GM13977 (cell line): ENCODE data around the gene TNFSF11.

Source experiments
- DNase-seq: peaks from one replicate; pipeline ENCODE4 v3.0.0; 2012; ENCODE audit warnings: low spot score
- in situ Hi-C: fragments of 300-500 bp; cut with MboI; formaldehyde crosslinking; loops from one replicate; pipeline ENCODE4 v1.12.0; 2022; ENCODE audit warnings: low sequenced_read_pairs, low pct_unique_long_range_greater_than_20kb, mixed read lengths, inconsistent platforms; ENCODE audit not compliant: unreplicated experiment
- TF ChIP-seq, protein P1 (sequence below): IDR thresholded peaks from 2 replicates; pipeline ENCODE4 v1.5.1; 2012; ENCODE audit warnings: mild to moderate bottlenecking, control low read depth; ENCODE audit not compliant: insufficient read depth; ENCODE audit errors: extremely low read depth, missing control alignments

The TNFSF11 gene

DNA sequence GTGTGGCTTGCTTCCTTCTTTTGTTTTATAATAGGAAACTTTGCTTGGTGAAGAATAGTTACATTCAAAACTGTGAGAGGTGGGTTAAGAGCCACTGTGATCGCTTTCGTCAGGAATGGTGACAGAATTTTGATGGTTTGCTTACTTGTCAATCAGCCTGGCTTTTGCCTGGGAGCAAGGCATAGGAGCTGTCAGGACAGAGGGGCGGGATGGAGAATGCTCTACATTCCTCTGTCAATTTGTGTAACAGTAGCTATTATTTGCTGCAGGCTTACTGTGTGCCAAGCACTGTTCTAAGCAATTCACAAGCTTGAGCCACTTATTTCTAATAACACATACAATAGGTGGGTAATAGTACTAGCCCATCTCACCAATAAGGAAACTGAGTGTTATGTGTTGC is 28.1 kb upstream of the TNFSF11 start:
- DNase-seq, result no peak
- in situ Hi-C loops, result no loop called here
- TF ChIP-seq, protein P1, sequence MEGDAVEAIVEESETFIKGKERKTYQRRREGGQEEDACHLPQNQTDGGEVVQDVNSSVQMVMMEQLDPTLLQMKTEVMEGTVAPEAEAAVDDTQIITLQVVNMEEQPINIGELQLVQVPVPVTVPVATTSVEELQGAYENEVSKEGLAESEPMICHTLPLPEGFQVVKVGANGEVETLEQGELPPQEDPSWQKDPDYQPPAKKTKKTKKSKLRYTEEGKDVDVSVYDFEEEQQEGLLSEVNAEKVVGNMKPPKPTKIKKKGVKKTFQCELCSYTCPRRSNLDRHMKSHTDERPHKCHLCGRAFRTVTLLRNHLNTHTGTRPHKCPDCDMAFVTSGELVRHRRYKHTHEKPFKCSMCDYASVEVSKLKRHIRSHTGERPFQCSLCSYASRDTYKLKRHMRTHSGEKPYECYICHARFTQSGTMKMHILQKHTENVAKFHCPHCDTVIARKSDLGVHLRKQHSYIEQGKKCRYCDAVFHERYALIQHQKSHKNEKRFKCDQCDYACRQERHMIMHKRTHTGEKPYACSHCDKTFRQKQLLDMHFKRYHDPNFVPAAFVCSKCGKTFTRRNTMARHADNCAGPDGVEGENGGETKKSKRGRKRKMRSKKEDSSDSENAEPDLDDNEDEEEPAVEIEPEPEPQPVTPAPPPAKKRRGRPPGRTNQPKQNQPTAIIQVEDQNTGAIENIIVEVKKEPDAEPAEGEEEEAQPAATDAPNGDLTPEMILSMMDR, result no peak

DNA sequence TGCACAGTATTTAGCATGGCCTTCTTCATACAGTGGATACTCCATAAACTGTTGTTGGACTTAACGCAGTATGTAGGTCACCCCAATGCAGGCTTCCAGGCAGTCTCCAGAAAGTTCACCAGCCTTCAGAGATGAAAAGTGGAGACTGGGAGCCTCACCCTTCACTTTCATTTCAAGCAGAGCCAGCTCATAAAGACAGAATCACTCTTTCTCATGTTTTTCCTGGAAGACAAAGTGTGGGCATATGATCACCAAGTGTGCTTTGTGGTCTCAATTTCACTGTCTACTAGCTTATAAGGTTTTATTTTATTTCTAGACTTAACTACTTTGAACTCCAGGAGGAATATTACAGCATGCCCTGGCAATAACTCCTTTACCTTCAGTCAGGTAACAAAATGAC is 26.3 kb upstream of the TNFSF11 start:
- no peak for DNase-seq
- TF ChIP-seq, protein P1, result no peak
- in situ Hi-C loops, result no loop called here

DNA sequence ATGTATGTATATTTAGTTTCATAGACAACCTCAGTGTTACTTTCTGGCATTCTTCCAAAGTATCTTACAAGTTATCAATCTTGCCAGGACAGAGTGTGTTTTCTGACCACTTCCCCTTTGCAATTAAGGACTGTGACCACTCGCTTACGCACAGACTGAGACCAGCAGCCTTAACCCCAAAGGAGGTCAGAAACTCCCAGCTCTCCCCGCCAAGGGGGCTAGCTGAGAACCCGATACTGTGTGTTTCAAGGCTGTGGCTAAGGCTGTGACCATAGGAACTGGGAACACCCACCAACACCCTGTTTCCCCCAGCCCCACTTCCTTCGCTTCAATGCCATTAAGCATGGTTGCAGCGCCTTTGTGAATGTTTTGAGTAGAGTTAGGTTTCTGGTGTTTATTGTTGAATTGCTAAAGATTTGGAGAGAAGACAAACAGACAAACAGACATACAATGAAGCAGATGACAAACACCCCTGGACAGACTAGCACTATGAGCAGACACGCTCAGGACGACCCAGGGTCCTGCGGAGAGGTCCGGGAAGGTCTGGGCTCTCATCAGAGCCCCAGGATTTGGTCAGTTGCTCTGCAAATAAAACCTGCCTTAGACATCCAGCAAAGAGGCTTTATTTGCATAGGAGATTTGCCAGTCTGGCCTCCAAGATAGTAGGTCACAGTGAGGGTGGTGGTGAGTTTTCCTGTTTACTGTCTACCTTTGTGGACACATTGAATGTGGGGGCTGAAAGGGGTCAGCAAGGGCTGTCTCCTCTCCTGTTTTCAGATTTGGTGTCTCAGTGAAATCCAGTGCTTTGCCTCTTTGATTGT is 25.0 kb upstream of the TNFSF11 start:
- TF ChIP-seq, protein P1, result no peak
- in situ Hi-C loops, result no loop called here
- peak; percentile 77 for DNase-seq

DNA sequence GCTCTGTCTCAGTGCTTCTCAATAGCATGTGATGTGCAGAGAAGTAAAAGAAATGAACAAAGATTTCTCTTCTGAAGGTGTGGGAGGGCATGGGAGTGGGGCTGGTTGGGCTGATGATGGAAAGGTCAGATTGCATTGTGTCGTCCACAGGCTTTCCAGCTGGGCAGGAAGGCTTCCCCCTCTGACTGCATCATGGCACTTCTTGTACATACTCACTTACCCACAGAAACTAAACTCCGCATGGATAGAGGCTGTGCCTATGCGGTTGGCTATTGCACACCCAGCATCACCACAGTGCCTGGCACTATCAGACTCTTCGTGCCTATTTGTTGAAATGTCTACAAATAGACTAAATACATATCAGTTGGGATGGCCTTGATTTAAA is 24.4 kb upstream of the TNFSF11 start:
- DNase-seq, result no peak

DNA sequence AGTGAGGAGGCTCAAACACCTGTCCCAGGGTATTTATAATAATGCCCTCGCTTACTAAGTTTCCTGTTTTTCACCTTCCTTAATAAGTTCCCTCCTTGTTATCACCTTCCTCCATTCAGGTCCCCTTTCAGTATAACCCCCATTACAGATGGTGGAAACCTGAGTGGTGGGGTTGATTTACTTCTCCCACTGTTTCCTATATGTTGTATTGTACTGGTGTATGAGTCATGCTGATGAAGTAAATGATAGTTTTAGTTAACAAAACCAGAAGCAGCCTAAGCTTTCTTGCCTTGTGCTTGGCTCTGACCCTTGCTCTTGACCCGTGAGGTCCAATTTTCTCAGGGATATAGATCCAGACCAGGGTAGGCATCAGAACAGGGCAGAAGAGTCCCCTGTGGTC is 22.3 kb upstream of the TNFSF11 start:
- in situ Hi-C loops, result no loop called here
- TF ChIP-seq, protein P1, result no peak
- DNase-seq, result no peak

More for the DNA sequence above, 24.4 kb upstream of the TNFSF11 start:
- in situ Hi-C loops, result no loop called here
- TF ChIP-seq, protein P1, result no peak

DNA sequence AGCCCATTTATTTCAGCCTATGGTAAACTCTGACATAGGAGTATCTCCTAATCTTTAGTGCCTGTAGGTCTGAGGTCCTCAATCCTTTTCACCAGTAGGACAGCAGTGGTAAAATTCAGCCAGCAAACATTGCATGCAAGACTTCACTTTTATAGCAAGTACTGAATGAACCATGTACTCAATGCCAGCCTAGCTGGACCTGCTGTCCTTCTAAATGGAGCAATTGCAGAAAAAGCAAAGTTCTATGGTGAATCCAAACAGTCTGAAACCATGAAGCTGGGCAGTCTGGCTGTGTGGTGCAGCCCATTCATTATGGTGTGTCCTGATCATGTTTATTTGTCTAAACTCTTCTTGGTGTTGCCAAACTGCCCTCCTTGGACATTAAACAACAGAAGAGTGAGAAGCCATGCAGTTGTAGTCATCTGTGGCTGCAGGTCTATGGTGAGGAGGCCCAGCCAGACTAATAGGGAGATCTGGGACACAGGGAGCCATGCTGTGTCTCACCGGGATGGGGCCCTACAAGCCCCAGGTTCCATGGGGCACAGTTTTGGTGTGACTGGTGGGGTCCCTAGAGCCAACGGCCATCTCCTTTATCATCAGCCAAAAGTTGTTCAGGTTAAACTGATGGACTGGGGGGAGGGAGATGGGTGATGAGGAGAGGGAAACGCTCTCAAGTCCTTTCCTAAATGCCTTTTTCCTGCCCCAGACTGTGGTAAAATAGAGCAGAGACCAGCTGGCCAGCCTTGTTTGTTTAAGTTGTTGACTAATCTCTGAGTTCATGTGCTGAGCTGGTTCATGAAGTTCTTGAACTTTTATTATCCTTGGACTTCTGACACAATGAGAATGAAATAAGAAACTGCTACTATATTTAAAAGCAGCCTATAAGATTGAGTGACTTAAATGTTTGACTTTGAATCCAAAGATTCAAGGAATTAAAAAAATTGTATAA is 20.6 kb upstream of the TNFSF11 start:
- TF ChIP-seq, protein P1, result no peak
- in situ Hi-C loops, result no loop called here
- DNase-seq, result no peak
